ENCODE results near the gene SELENBP1. TPM values are rescaled to one million over a fixed set of nuclear protein-coding genes. Genes with fewer than 3 reads are reported as not detected.

SELENBP1 gene
- total RNA-seq, 1 experiment from 2014 or later, result 11.6 TPM

- Mint-ChIP-seq H3K4me1 (ENCODE audit: insufficient read depth, unreplicated experiment) (peaks cover 38% of the 10 kb centered on the region), H3K9me3 (ENCODE audit: unreplicated experiment) (no peaks in the 10 kb centered on the region), H3K27ac (ENCODE audit: low read depth, unreplicated experiment) (peak overlapping the region; percentile 90), H3K27me3 (ENCODE audit: insufficient read depth, unreplicated experiment) (no peaks in the 10 kb centered on the region), H3K36me3 (ENCODE audit: insufficient read depth, unreplicated experiment) (peaks cover 53% of the 10 kb centered on the region), H3K4me3 (ENCODE audit: unreplicated experiment) (peak overlapping the region; percentile 89)
- TF ChIP-seq CTCF (IDR thresholded peaks at IDR 0.05; ENCODE audit: unreplicated experiment), result no peak
- intact Hi-C loops (cut with micrococcal nuclease), result loop anchor here (5.0 kb wide), 2 partner anchors 44 to 129 kb away; partner anchors contain the start of genes PIP5K1A and ZNF687
- no peak for DNase-seq (ENCODE audit: unreplicated experiment)
- ChIA-PET POLR2A (interaction anchor here (0.5 to 9.3 kb wide), 23 partner anchors 12 to 1030 kb away, joined by 3 to 253 read pairs (median 10); partner anchors contain the start of genes LYSMD1, PSMB4, PSMD4 and RFX5), CTCF (interaction anchor here (0.6 to 13.3 kb wide), 7 partner anchors 10 to 44 kb away, joined by 3 to 214 read pairs (median 11); partner anchors contain the start of gene ZNF687)
- BruUV-seq (replicated peaks), result TSS peak; percentile 54
These were observed 46.7 kb downstream of the SELENBP1 start for GRCh38 chr1:151325646-151326429.

- Mint-ChIP-seq H3K27me3 (ENCODE audit: insufficient read depth, unreplicated experiment) (no peaks in the 10 kb centered on the region), H3K9me3 (ENCODE audit: unreplicated experiment) (no peaks in the 10 kb centered on the region), H3K4me3 (ENCODE audit: unreplicated experiment) (peak overlapping the region; percentile 89), H3K4me1 (ENCODE audit: insufficient read depth, unreplicated experiment) (peaks cover 43% of the 10 kb centered on the region), H3K36me3 (ENCODE audit: insufficient read depth, unreplicated experiment) (peaks cover 59% of the 10 kb centered on the region), H3K27ac (ENCODE audit: low read depth, unreplicated experiment) (peak overlapping the region; percentile 90)
- intact Hi-C loops (cut with micrococcal nuclease), result loop anchor here (5.0 kb wide), 2 partner anchors 43 to 128 kb away; partner anchors contain the start of genes PIP5K1A and ZNF687
- DNase-seq (ENCODE audit: unreplicated experiment), result no peak
- no peak for TF ChIP-seq CTCF (IDR thresholded peaks at IDR 0.05; ENCODE audit: unreplicated experiment)
- ChIA-PET POLR2A (interaction anchor here (0.7 to 9.3 kb wide), 9 partner anchors 11 to 757 kb away, joined by 3 to 253 read pairs (median 30); partner anchors contain the start of genes PSMB4, SCNM1 and ZNF687), CTCF (interaction anchor here (0.6 to 13.3 kb wide), 6 partner anchors 14 to 269 kb away, joined by 3 to 214 read pairs (median 4); no protein-coding TSS in a partner anchor)
- BruUV-seq (replicated peaks), result no TSS peak
These were observed 47.3 kb downstream of the SELENBP1 start for GRCh38 chr1:151325231-151325630.

GRCh38 chr1:151324390-151324930, 48.0 kb downstream of the SELENBP1 start:
- DNase-seq (ENCODE audit: unreplicated experiment), result no peak
- peaks cover 43% of the 10 kb centered on the region for H3K4me1 Mint-ChIP-seq (ENCODE audit: insufficient read depth, unreplicated experiment)
- no peak for TF ChIP-seq CTCF (IDR thresholded peaks at IDR 0.05; ENCODE audit: unreplicated experiment)
- ChIA-PET CTCF (interaction anchor here (0.7 to 13.3 kb wide), 4 partner anchors 15 to 269 kb away, joined by 3 to 214 read pairs (median 30); no protein-coding TSS in a partner anchor), POLR2A (interaction anchor here (1.2 to 9.3 kb wide), 6 partner anchors 11 to 158 kb away, joined by 3 to 253 read pairs (median 68); partner anchors contain the start of genes PSMB4, SCNM1 and ZNF687)
- H3K9me3 Mint-ChIP-seq (ENCODE audit: unreplicated experiment), result no peaks in the 10 kb centered on the region
- H3K27me3 Mint-ChIP-seq (ENCODE audit: insufficient read depth, unreplicated experiment), result no peaks in the 10 kb centered on the region
- intact Hi-C loops (cut with micrococcal nuclease), result no loop called here
- BruUV-seq (replicated peaks), result no TSS peak
- peaks cover 67% of the 10 kb centered on the region for H3K36me3 Mint-ChIP-seq (ENCODE audit: insufficient read depth, unreplicated experiment)
- peak overlapping the region; percentile 90 for H3K27ac Mint-ChIP-seq (ENCODE audit: low read depth, unreplicated experiment)
- H3K4me3 Mint-ChIP-seq (ENCODE audit: unreplicated experiment), result no peak overlapping the region

GRCh38 chr1:151318975-151319374, 53.5 kb downstream of the SELENBP1 start:
- Mint-ChIP-seq H3K4me1 (ENCODE audit: insufficient read depth, unreplicated experiment) (peaks cover 25% of the 10 kb centered on the region), H3K4me3 (ENCODE audit: unreplicated experiment) (no peak overlapping the region), H3K9me3 (ENCODE audit: unreplicated experiment) (no peaks in the 10 kb centered on the region), H3K36me3 (ENCODE audit: insufficient read depth, unreplicated experiment) (peaks cover 89% of the 10 kb centered on the region), H3K27ac (ENCODE audit: low read depth, unreplicated experiment) (no peak overlapping the region), H3K27me3 (ENCODE audit: insufficient read depth, unreplicated experiment) (no peaks in the 10 kb centered on the region)
- ChIA-PET CTCF (interaction anchor here (27.4 kb wide), 1 partner anchor 22 kb away, joined by 566 read pairs; no protein-coding TSS in a partner anchor), POLR2A (interaction anchor here (0.6 to 10.5 kb wide), 2 partner anchors 8 to 26 kb away, joined by 3 to 253 read pairs; partner anchors contain the start of gene PI4KB)
- intact Hi-C loops (cut with micrococcal nuclease), result no loop called here
- DNase-seq (ENCODE audit: unreplicated experiment), result no peak
- no TSS peak for BruUV-seq (replicated peaks)
- no peak for TF ChIP-seq CTCF (IDR thresholded peaks at IDR 0.05; ENCODE audit: unreplicated experiment)

Measured in MCF 10A (cell line).